HG02678 (cell line): Measurements from ENCODE around the gene KCNH3.

Experiments used
- ATAC-seq: cut with Tn5 transposase; IDR thresholded peaks from one replicate; pipeline ENCODE4 v1.9.1; 2021; ENCODE audit warnings: mild to moderate bottlenecking, moderate library complexity; ENCODE audit not compliant: unreplicated experiment

KCNH3 gene

DNA sequence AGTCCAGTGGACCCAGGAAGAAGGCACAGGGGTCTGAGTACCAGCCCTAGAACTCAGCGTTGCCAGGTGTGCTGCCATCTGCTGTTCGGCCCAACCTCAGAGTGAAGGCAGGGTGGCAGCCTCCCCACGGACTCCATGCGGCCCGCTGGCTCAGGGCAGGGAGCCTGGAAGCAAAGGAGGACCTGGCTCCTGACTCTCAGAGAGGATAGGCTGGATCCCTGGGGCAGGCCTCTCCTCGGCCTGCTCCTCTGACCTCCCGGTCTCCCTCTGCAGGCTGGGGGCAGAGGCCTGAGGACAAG, 19.0 kb downstream of the KCNH3 start:
- ATAC-seq, result no peak

DNA sequence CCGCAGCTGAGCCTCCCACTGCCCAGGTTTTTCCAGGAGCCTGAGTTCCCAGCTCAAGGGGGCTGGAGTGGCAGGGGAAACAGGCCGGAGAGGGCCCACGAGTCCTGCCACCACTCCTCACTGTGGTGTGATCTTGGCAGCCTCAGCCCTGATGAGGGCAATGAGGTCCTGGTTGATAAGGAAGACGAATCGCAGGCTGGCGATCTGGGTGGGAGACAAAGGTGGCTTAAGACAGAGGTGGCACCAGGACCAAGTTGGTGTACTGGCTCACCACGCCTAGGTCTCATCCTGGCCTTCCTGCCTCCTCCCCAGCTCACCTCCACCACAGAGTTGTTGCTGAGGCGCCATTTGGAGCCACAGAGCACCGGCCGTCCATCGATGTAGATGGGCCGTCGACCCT, 19.7 kb downstream of the KCNH3 start:
- no peak for ATAC-seq

DNA sequence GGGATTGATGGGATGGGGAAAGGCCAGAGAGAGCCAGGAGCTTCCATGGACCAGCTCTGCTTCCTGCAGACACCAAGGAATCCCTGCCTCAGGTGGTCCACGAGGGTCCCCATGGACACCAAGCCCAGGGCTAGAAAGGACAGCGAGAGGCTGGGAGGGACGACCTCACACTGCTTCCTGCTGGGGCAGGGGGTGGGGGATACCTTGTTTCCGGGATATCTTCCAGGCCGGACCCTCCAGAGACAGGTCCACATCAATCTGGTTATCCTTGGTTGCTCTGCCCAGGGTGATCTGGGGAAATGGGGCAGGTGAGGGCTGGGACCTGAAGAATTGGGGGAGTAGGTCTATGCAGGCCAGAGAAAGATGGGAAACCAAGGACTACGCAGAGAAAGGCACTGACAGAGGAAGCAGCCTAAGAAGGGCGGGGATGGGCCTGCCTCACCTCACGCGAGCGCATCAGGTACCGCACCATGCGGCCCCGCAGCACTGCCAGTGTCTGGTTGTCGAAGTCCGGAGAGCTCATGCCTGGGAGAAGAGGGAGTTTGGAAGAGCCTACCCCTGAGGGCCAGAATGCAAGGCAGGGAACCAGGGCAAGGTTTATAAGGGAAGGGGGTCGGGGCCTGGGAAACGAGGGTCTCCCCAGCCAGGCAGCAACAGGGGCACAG, 20.3 kb downstream of the KCNH3 start:
- ATAC-seq, result no peak

DNA sequence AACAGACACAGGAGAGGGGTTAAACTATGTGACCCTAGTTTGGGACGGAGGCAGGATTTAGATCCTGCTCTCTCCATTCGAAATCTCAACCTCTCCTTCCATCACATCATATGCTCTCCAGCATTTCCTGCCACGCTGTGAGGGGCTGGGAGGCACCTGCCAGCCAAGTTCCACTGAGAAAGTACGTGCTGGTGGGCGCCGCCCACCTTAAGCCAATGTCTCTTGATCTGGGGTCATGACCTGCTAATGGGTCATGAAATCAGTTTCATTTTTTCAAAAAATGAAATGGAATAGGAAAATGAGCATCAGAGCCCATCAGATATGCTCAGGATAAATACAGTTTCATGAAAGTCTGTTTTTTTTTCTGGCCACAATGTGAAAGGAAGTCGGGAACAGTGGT, 21.9 kb downstream of the KCNH3 start:
- no peak for ATAC-seq

DNA sequence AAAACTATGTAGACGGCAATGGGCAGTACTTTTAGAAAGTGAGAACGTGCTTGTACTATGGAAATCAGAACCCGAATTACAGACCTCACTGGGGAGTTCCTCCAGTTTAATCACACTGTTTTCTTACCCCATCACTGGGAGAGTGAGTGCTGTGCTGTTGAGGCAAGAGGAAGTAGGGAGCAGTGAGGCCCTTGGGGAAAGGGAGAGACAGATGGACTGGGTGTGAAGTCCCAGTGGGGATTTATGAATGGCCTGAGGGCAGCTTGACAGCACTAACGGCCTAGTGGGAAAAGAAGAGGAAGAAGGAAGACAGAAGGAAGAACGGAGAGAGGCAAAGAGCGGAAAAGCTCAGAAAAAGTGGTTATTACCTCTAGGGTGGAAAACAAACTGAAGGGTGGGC, 23.4 kb downstream of the KCNH3 start:
- ATAC-seq, result no peak

DNA sequence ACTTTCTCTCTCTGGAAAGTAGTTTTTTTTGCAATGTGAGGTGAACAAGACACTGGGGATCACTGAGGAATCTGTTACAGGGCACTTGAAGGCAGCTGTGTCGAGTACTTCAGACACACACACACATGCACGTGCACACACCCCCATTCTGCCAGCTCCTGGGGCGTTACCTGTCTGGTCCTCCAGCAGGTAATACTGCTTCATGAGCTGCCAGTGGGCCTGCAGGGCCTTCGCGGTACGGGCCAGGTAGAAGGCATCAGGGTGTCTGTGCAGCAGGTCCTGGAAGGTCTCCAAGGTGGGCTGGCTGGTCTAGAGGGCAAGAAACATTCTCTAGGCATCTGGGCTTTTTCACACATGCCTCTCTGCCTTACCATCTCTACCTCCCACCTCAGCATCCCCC, 24.0 kb downstream of the KCNH3 start:
- no peak for ATAC-seq

DNA sequence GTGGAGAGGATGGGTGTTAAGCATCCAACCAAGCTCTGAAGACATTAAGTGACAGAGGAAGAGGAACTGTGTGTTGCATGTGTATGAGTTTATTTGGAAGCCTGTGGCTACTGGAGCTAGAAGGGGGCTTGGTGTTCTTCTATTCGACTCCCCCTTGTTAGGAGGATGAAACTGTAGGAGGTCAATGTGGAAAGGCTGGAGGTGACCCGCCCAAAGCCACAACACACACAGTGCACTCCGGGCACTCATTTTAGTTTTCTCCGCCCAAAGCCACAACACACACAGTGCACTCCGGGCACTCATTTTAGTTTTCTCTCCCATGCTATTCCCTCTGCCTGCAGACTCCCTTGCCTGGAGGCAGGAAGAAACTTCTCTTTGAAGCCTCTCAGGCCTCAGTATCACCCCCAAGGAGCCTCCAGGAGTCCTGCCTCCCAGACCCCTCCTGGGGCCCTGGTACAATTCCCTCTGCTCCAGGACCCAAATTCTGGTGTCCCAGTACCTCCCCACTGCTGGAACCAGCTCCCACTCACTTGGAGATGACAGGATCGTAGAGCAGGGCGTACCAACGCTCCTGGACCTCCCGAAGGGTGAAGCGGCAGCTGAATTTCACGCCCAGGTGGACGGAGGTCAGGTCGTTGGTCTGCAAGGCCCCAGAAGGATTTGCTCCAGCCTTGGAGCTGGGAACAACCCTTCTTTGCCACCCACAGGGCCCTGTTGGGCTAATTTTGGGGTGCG, 25.3 kb downstream of the KCNH3 start:
- ATAC-seq, result no peak

DNA sequence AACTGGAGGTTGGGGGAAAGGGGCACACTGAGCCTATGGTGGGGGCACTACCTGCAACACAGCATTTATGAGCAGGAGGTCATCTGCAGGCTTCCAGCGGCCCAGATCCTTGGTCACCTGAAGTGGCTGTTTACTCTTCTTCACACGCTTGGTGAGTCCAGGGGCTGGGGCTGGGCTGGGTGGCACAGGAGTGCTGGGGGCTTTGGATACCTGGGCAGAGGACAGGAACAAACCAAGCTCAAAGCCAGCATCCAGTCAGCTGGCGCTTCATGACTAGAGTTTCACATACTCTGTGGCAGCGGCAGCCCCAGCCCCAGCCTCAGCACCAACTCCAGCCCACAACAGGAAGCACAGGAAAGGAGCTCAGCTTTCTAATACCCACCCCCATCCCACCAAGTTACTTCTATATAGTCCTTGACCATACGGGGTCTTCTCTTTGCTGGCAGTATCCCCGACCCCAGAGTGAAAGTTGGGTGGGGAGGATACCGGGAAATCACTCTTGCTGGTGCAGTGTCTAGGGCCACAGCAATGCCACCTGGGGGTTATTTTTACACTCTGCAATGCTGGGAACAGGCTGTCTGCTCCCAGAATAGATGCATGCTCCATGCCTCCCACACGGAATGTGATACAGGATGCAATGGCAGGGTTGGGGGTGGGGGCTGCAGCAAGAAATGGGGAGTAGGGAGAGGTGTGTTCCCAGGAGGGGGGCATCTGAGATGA, 26.0 kb downstream of the KCNH3 start:
- ATAC-seq, result no peak

DNA sequence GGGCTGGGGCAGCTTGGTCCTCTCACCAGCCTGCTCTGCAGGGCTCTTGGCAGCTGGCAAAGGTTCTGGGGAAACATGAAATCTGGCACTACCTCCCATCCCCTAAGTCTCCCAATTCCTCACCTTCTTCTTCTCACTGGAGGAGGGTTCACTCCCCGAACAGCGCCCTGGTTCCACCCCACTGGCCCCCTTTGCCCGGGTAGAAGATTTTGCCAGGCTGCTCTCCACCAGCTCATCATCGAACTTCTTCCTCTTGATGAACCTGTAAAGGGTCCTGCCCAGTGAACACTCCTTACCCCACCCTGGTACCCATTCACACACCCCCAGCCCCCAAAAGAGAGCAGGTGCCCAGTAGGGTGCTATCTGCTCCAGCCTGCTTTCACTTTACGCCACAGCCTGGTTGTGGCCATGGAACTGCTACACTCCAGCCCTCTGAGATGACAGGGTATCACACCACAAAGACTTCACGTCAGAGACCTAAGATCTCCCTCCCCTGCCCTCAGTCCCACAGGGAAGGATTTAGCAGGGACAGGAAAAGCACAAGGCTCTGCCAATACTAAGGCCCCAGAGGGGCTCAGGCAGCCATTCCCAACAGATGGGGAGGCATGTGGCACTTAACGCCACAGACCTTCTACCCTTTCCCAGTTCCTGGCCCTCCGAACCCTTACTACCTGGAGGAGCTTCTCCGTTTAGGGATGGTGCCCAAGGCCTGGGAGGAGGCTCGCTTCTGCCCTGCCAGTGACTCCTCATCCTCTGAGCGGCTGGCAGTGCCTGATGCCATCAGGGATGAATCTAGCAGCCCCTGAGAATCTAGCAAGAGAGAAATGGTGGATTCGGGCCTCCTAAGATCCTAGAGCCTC, 26.8 kb downstream of the KCNH3 start:
- no peak for ATAC-seq

DNA sequence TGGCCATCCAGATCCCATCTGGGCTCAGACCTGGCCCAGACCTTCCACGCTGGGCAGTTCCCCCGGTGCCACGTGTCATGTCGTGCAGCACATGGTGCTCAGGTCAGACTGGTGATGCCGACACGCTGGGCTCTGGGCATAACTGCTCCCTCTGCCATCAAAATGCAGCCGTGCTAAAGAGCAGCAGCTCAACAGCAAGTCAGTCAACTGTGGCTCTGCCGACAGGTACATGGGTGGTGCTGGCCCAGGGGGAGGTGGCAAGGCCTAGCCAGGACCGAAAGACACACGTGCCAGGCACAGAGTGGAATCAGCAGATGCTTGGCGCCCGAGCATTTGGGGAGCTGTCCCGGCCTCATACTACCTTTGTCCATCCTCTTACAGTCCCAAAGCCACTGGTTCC, 27.5 kb downstream of the KCNH3 start:
- ATAC-seq, result no peak

DNA sequence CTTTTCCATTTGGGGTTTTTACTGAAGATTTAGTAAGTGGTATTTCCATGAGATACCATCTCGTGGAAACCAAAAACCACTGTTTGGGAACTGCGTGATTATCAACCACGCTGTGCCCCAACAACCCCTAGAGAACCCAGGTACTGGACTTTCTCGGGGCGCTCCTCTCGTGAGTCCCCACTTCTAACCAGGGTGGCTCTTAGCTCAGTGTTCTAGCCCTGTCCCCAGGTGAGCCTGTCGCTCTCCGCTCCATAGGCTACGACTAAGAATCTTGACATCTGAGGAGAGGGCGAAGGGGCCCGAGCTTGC, 28.4 kb downstream of the KCNH3 start:
- ATAC-seq, result peak; percentile 19

DNA sequence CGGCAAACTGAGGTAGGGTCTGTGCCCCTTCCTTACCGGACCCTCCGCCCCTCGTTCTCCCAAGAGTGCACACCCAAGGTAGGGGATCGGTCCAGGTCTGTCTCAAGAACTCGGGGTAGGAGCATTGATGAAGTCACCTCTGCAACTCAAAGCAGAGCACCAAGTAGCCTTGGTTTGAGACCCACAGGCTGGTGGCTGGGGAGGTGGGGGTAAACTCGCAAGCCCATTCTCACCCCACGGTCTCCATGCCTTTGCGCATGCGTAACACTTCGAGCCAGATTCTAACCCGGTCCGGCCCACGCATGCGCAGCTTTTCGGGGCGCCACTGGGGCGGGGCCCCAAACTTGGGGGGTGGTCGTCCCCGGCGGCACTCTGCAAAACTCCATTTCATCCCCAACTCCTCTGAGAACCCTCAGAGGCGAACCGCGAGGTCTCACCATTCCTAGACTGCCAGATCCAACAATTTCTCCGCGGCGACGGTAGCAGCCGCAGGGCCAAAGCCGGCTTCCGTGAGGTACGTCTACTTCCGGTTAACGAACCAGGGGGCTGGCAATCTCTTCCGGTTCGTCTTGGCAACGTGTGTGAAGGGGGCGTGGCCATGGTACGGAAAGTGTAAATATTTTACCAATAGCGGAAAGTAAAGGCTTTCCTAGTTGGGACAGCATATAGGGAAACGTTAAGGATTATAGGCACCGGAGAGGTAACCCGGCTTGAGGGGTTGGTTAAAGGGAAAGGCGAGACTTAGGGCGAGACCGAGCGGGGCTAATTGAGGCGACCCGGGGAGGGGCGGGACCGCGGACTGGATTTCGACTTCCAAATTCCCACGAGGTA, 29.0 kb downstream of the KCNH3 start, which contains the start of gene MCRS1:
MCRS1 (minus strand) TSS at position 532 of the 831 bp plus-strand sequence. CDS start 1,411 bp downstream, outside the sequence.
- ATAC-seq, result peak; percentile 88

DNA sequence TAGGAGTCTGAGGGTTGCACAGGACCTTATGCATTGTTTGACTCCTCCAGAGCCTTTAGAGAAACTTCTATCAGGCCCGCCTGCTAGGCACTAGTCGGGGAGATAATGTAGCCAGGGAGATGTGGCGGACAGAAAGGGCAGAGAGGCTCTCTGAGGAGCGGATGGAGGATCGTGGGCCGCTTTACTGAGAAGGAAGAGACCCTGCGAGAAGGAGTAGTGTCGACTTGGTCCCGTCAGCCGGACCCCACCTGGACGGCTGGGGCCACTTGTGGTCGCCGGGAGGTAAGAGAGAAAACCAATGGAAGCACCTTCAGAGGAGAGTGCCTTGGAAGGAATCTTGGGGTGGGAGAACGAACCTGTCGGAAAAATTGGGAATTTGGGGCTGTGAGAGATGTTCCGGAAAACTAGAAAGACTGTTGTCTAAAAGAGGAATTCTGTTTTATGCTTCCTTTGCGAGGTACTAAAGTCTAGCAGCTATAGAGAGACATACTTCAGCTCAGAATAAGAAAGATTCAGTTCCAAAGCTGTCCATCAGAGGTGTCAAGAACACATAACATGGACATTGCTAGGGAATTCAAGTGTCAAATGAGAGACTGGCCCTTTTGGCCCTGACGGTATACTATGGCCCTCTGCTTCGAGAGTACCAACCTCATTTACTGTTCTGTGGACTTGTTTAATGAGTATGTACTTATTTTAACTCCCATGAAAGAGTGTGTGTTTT, 29.8 kb downstream of the KCNH3 start:
- peak; percentile 30 for ATAC-seq

DNA sequence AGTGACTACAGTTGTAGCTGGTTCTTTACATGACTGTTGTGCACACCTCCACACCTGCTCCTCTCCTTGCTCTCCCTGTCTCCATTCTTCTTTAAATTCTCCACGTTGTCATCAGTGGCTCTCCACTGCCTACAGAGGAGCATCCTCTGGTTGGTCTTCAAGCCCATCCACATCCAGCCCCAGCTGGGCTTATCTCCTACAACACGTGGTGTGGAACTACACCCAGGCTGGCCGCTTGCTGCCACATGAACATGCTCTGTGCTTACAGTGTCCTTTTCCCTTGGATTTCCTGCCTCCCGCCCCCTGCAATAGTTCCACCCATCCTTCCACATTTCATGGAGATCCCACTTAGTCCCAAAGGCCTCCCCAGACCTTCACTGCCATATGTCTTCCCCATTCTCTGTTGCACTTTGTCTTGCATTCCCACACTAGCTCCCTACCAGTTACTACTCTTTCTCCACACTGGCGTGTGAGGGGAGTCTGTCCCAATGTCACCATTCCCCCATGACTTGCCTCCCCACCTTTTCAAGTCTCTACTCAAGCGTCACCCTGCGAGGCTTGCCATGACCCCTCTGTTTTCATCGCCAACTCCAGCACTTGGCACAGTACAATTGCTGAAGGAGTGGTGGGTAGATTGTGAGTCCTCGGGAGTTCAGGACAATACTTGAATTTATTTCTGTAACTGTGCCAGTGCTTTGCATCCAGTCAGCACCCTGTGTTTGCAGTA, 38.9 kb downstream of the KCNH3 start:
- ATAC-seq, result no peak

DNA sequence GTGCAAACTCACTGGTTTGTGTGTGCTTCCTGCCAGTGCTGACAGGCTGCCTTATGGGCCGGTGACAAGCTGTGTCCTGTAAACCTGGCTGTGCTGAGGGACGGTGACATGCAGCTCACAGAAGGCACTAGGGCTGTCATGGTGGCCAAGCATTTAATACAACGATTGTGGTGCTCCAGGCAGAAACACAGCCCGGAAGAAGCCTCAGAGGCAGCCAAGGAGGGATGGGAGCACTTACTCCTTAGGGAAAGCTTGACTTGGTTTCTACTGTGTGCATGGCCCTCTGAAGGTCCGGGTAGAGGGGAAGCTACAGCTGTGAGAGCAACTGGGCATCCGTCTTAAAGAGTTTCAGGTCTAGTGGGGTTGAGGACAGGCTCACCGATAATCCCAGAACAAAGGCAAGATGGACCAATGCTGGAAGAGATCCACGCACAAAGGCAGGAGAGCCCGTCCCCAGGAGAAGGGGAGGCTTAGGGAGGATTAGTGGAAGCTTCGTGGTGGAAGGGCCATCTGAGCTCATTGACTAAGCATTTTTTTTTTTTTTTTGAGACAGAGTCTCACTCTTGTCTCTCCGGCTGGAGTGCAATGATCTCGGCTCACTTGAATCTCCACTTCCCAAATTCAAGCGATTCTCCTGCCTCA, 39.8 kb downstream of the KCNH3 start:
- ATAC-seq, result no peak

DNA sequence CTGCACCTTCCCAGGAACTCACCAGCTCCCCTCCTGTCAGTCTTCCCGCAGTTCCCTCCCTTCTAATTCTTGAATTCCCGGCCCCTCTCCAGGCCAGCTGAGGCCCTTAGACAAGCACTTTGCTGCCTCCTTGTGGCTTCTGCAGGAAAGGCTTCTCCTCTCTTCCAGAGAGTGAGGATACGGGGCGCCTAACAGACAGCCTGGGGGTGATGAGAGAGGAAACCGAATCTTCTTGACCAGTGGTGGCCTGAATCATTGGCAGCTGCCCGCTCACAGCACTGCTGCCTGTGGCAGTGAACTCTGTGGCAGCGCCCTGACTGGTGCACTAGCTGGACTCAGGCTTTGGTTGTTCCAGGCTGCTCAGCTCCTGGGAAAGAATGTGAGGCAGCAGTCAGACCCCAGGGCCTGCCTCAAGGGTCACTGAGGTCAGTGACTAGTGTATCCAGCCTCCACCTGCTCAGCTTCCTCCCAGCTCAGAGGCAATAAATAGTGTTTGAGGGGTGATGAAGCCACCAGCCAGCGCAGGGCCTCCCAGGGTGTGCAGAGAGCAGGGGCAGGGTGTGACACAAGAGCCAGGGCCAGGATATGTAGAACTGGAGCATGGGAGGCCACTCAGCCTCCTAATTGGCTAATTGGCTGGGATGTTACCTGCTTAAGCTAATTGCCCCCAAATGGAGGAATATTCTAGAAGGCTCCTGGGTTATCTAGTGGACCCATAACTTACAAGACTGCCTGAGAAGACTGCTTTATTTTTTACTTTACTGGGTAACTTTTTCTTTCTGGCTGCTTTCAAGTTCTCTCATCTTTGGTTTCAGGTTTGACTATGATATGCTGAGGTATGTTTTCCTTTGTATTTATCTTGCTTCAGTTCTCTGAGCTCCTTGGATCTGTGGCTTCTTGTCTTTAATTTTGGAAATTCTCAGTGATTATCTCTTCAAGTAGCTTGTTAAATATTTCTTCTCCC, 42.0 kb downstream of the KCNH3 start:
- ATAC-seq, result no peak

DNA sequence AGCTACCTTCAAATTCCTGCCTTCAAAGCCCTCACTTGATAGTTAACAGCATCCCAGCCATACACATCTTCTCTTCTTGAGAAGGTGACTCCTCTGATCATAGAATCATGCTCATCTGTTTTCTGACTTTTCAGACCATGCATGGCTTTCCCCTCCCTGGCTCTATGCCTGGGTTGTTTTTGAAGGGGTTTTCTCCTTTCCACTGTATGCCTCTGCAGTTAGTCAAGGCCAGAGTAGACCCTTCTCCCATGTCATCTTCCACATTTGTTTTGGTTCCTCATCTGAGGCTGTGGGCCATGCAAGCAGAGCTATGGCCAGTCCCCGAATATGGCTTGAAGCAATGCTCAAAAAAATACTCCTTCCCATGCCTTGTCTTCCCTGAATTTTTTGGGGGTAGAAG, 43.4 kb downstream of the KCNH3 start:
- ATAC-seq, result no peak

DNA sequence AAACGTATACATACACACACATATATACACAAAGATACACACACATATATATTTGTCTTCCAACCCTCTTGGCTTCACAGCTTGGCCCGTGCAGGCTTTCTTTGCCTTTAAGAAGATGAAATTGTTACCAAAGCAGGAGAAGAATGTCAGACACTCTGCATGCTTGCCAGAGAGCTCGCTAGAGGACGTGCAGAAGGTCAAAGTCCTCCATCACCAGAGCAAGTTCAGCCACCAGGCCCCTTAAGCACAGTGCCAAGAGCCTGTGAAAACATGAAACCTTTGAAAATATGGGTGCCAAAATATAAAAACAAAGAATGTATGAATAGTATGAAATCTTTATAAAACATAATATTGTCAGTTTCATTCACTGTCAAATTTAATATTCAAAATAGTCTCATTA, 44.0 kb downstream of the KCNH3 start:
- no peak for ATAC-seq
